GM12801 (cell line): ENCODE measurements around the gene PHLDB1.

Experiments used
- TF ChIP-seq, protein P1 (sequence below): IDR thresholded peaks from one replicate; pipeline ENCODE4 v1.5.1; 2011; ENCODE audit warnings: control low read depth; ENCODE audit not compliant: insufficient read length; ENCODE audit errors: extremely low read depth

The PHLDB1 gene

GRCh38 chr11:118643142-118643994, 36.0 kb downstream of the PHLDB1 start:
- TF ChIP-seq, protein P1, sequence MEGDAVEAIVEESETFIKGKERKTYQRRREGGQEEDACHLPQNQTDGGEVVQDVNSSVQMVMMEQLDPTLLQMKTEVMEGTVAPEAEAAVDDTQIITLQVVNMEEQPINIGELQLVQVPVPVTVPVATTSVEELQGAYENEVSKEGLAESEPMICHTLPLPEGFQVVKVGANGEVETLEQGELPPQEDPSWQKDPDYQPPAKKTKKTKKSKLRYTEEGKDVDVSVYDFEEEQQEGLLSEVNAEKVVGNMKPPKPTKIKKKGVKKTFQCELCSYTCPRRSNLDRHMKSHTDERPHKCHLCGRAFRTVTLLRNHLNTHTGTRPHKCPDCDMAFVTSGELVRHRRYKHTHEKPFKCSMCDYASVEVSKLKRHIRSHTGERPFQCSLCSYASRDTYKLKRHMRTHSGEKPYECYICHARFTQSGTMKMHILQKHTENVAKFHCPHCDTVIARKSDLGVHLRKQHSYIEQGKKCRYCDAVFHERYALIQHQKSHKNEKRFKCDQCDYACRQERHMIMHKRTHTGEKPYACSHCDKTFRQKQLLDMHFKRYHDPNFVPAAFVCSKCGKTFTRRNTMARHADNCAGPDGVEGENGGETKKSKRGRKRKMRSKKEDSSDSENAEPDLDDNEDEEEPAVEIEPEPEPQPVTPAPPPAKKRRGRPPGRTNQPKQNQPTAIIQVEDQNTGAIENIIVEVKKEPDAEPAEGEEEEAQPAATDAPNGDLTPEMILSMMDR: no peak

DNA sequence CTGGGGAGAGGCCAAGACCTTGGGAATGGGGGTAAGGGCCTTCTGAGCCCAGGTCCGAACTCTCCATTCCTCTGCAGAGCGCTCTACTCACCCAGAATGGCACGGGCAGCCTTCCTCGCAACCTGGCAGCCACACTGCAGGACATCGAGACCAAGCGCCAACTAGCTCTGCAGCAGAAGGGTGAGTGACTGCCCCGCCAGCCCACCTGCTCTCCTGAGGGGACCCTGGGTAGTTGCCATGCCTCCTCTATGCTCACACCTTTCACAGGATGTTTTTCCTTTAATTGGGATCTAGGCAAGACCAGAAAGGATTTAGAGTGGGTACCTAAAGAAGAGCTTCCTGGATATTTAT, 36.6 kb downstream of the PHLDB1 start:
- TF ChIP-seq, protein P1: no peak

DNA sequence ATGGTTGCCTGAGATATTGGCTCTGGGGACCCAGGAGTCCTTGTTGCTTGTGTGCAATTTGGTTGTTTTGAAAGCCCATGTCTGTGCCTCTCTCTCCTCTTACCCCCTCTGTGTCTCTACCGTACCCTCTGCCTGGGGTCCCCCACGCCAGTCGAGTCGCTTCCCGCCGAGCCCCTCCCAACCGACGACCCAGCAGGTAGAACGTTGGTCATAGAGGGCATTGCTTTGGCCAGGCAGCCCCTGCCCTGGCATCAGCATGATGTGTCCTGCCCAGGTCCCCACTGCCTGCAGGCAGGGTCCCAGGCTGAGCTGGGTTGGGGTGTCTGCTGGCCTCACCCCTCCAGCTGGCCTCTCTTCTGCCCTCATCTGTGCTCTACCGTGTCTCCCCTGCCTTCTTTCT, 37.1 kb downstream of the PHLDB1 start:
- TF ChIP-seq, protein P1: no peak

DNA sequence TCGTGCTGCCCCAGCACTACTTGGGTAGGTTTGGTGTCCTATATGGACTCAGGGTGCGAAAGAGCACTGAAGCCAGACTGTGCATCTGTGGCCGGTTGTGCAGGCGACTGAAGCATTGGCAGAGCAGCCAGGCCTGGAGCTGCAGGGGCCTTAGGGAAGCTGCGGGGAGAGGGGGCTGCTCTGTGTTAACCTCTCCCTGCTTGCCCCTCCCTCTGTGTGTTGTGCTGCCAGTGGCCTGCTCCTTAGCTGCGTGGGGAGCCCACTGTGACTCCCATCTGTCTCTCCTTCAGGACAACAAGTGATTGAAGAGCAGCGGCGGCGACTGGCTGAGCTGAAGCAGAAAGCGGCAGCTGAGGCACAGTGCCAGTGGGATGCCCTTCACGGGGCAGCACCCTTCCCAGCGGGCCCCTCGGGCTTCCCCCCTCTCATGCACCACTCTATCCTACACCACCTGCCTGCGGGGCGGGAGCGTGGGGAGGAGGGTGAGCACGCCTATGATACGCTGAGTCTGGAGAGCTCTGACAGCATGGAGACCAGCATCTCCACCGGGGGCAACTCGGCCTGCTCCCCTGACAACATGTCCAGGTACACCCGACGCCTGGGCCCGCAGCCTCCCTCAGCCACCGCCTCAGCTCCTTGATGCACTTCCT, 37.8 kb downstream of the PHLDB1 start:
- TF ChIP-seq, protein P1: no peak

- TF ChIP-seq, protein P1: no peak
Measured at GRCh38 chr11:118646393-118646792, 39.0 kb downstream of the PHLDB1 start.

DNA sequence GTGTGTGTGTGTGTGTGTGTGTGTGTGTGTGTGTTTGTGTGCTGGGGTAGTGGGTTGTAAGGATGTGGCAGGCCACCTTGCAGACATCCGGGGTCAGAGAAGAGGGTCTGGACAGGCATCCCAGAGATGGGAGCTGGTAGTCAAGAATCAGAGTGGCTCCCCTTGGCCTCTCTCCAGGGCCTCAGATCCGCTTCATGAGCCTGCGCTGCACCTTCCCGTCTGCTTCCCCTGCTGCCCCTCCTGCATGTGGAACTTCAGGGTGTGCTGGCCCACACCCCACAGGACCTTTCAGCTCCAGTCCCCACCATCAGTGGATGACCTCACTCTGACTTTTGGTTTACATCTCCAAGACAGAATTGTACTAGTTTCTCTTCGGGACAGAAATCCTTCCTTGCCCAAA, 40.9 kb downstream of the PHLDB1 start:
- TF ChIP-seq, protein P1: no peak

GRCh38 chr11:118649941-118650340, 42.5 kb downstream of the PHLDB1 start:
- TF ChIP-seq, protein P1: no peak
